NCI-H82 treated with DMSO at 0.1 percent for 48 hours (cell line): Measurements from ENCODE around the gene RNF183.

Source experiments
- DNase-seq: peaks from one replicate; lab custom pipeline; 2025; ENCODE audit not compliant: unreplicated experiment; lab: John Stamatoyannopoulos, UW

RNF183 gene

GRCh38 chr9:113302792-113303418, at the start of gene RNF183:
RNF183 (minus strand) TSS chr9:113303376; CDS start chr9:113298184, 5,192 bp downstream.
- DNase-seq: no peak

DNA sequence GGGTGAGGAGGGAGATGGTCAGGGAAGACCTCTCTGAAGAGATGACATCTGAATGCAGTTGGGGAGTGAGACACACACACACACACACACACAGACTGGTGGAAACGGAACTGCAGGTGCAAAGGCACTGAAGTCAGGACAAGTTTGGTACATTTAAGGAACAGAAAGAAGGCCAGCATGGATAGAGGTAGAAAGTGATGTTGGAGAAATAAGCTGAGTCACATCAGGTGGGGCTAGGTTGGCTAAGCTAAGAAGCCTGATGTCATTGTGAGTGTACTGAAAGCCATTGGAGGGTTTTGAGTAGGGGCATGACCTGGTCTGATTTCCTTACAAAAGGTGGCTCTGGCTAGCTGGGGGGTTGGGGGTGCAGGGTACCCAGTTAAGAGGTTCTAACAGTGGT, 49.2 kb upstream of the RNF183 start:
- no peak for DNase-seq

GRCh38 chr9:113352006-113352405, 48.8 kb upstream of the RNF183 start:
- DNase-seq: no peak

GRCh38 chr9:113350937-113351336, 47.8 kb upstream of the RNF183 start:
- no peak for DNase-seq

- DNase-seq: peak; percentile 23
These were observed 47.0 kb upstream of the RNF183 start for GRCh38 chr9:113350107-113350661.

DNA sequence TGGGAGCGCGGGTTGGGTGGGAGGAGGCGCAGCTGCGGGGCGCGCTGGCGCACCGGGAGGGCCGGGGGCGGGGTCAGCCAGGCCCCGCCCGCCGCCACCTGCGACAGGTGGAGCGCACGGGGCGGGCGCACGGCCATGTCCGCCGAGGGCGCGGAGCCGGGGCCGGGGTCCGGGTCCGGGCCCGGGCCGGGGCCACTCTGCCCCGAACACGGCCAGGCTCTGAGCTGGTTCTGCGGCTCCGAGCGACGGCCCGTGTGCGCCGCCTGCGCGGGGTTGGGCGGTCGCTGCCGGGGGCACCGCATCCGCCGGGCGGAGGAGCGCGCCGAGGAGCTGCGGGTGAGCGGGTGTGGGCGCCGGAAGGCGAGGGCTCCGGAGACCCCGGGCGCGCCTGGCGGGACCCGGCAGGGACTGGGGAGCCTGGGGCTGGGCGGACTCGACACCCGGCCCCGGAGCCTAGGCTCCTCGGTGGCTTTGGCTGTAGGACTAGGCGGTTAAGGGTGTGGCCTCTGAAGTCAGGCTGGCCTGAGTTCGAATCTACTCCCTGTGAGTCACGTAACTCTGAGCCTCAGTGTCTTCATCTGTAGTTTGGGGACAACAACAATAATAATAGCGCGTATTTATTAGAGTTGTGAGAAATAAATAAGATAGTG, 46.4 kb upstream of the RNF183 start, which contains the start of gene BSPRY:
Gene BSPRY, plus strand, starts transcription at position 97 of the 650 bp plus-strand sequence. Its CDS starts 39 bp downstream, at position 136.
- DNase-seq: no peak

GRCh38 chr9:113349066-113349444, 45.9 kb upstream of the RNF183 start:
- no peak for DNase-seq

- no peak for DNase-seq
These were observed 45.3 kb upstream of the RNF183 start for GRCh38 chr9:113348437-113348836.

- DNase-seq: no peak
These were observed 42.5 kb upstream of the RNF183 start for GRCh38 chr9:113345671-113346070.

GRCh38 chr9:113345190-113345589, 42.0 kb upstream of the RNF183 start:
- DNase-seq: no peak

DNA sequence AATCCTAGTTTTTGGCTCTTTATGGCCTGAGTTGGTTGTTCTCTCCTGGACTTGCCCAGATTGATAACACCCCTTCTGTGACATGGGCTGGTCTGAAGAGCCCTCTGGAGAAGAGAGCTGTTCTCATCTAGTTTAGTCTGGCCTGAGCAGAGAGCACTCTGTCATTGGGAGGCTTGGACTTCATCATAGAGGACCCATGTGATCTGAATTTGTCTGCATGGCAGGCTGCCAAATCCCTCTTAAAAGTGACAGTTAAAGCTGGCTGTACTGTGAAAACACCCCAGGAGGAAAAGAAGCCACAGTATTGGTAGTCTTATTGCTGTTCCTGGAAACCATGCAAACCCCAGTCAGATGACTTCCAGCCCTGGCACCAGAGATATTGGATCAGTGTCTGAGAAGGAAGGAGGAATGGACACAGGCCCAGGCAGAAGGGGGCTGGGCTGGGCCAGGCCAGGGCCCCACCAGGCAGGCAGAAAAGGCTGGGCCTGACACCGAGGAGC, 40.6 kb upstream of the RNF183 start:
- peak; percentile 72 for DNase-seq

DNA sequence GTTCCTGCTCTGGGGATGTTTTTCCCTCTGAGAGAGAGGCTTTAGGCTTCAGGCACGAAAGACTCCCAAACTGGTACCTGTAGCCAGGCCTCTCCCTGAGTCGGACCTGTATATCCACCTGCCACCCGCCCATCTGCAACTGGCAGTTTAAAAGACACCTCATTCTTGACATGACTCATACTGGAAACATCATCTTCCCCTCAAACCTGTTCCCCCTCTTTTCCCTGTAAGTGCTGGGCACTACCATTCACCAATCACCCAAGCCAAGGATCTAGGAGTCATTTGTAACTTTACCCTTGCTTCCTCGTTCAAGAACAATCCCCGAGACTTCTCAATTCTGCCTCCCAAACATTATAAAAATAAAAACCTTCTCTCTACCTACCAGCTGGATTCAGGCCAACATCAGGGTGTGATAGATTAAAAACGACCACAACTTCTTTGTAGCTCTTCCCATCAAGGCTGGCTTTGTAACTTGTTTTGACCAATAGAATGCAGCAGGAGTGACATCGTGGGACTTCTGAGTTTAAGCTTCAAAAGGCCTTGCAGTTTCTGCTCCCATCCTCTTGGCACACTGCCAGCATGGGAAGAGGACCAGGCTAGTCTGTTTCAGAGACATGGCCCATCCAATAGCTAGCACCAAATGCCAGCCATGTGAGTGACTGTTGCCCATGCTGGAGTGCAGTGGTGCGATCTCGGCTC, 38.7 kb upstream of the RNF183 start:
- no peak for DNase-seq

DNA sequence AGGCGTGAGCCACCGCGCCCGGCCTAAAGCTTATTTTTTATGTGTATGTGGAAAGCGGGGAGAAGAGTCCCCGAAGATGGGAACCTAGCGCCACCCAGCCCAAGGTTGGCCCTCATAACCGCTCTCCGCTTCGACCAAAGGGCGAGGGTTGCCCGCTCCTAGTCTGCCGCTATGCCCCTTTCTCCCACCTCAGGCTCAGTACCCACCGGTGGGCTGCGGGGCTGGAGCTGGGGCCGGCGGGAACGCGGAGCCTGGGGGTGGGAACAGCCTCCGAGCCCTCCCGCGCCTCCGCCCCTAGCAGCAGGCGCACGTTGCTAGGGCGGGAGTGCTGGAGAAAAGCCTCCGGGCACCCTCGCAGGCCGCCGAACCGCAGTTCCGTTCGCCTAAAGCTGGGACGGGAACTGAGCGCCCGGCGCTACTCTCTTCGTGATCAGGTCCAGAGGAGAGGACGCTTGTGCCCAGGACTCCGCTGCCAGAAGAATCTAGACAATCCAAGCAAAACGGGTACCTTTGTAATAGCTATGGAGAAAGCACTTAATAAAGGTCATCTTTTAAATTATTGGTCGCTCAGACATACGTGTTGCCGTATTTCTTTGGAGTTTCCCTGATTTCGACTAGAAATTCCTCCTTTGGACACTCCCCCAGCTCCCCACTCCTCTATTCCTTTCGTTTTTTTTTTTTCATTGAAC, 37.0 kb upstream of the RNF183 start, which contains the start of gene WDR31:
Gene WDR31, minus strand, starts transcription at position 265 of the 689 bp plus-strand sequence. CDS start 8,253 bp downstream, outside the sequence.
- DNase-seq: peak; percentile 60

DNA sequence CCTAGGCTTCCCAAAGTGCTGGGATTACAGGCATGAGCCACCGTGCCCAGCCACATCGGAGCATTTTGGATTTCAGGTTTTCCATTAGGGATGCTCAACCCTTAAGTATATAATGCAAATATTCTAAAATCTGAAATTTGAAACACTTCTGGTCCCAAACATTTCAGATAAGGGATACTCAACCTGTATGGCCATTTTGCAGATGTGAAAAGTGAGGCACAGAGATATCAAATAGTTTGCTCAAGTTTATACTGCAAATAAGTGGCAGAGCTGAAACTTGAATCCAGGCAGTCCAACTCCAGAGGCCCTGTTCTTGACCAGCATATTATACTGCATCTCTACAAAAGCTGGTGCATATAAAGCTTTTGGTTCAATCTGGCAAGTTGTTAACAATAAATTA, 34.5 kb upstream of the RNF183 start:
- no peak for DNase-seq

DNA sequence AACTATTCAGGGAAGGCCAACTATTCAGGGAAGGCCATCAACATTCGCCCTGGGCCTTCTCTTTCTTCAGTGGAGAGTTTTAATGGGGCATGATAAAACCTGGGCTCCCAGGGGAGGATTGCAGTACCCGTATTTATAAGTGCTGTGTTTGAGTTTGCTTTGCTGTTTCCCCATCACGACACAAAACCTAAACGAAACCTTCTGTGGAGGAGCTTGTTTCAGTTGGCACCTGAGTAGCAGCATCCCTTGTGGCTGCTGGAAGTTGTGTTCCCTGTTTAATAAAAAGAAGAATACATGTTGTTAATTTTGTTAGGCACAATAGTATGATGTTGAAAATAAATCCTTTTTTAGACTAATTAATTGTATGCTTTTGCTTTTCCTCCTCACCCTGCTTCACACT, 28.6 kb upstream of the RNF183 start:
- no peak for DNase-seq

- DNase-seq: no peak
These were observed 25.0 kb upstream of the RNF183 start for GRCh38 chr9:113328045-113328782.

DNA sequence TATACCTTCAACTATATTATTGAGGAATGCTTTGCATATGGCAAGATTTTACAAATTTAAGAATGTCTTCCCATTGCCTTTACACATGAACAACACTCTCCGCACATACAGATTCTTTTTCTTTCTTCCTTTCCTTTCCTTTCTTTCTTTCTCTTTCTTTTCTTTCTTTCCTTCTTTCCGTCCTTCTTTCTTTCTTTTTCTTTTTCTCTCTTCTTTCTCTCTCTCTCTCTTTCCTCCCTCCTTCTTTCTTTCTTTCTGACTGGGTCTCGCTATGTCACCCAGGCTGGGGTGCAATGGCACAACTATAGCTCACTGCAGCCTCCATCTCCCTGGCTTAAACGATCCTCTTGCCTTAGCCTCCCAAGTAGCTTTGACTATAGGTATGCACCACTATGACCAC, 23.1 kb upstream of the RNF183 start:
- no peak for DNase-seq

DNA sequence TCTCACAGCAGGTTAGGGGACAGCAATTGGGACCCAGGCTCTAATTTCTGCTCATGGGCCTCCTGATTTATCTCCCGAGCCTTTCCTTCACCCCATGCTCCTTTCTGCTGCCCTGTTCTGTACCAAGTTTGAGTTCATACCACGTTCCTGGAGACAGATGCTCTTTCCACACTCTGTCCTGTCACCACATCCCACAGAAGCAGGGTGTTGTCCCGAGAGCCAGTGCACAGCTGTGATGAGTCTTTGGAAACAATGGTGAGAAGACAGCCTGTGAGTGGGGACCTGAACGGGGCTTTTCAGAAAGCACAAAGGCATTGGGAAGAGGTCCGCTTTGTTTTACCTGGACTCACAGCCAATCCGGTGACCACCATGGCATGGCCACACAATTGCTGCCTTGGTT, 19.5 kb upstream of the RNF183 start:
- no peak for DNase-seq

- DNase-seq: no peak
These were observed 16.9 kb upstream of the RNF183 start for GRCh38 chr9:113320051-113320450.

DNA sequence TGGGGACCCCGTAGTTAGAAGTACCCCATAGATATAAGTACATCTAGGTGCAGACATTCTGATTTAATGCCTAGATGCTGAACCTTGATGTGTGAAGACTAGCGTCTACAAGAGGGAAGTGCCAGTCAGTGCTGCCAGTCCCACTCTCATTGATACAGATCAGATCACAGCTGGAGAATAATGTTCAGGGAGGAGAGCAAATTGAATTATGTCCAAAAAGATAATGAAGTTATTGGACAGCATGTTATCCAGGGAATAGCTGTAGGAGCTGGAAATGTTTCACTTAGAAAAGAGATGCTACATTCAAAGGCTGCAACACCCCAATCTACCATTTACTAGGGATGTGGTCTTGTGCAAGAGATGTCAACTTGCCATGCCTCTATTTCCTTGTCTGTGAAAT, 15.9 kb upstream of the RNF183 start:
- DNase-seq: no peak
